SK-N-SH (cell line): ENCODE measurements around the gene RHOG. TPM values are rescaled to one million over a fixed set of nuclear protein-coding genes. Genes with fewer than 3 reads are reported as not detected.
"Not testable (repeated sequence)": the region's sequence is repeated elsewhere in the genome, so short reads cannot be mapped to it uniquely, and the experiment has no call there.

Experiments
- CTCF ChIA-PET: fragments of 300-600, 350-600 bp; formaldehyde crosslinking; extraction: SDS; loops from one replicate; lab custom pipeline; 2021; lab: Yijun Ruan, JAX
- POLR2A ChIA-PET: fragments of 350-600 bp; sonication (Branson Sonifier 250); formaldehyde crosslinking; extraction: SDS; loops from one replicate; lab custom pipeline; 2020; ENCODE audit warnings: antibody characterized with exemption, inconsistent platforms; lab: Yijun Ruan, JAX
- DNase-seq: peaks from one replicate; pipeline ENCODE4 v3.0.0; 2012
- H2AFZ ChIP-seq: fragments of 200-600 bp; sonication (generic); 2 replicates; pipeline ENCODE4 v1.8.1; 2016; ENCODE audit warnings: antibody characterized with exemption, mild to moderate bottlenecking, low read depth
- H3F3A ChIP-seq: fragments of 200-600 bp; sonication (generic); replicated peaks from 2 replicates; pipeline ENCODE3; 2016; ENCODE audit warnings: antibody characterized with exemption, mild to moderate bottlenecking; ENCODE audit not compliant: insufficient read depth
- H3K27ac ChIP-seq, 2 experiments: fragments of 200-500 bp in 1 of 2; fragments of 200-600 bp in 1 of 2; sonication (Bioruptor generic) in 1 of 2; sonication (generic), shearing (Covaris generic) in 1 of 2; 2 replicates each; pipeline versions ENCODE4 v1.5.1 to v1.6.1; 2014 to 2016; ENCODE audit warnings: low read depth in 2 of 2, inconsistent platforms in 1 of 2, low read length in 1 of 2, mild to moderate bottlenecking in 1 of 2, mixed read lengths in 1 of 2
- H3K27me3 ChIP-seq: fragments of 200-600 bp; sonication (generic), shearing (Covaris generic); 2 replicates; pipeline ENCODE4 v1.6.1; 2016; ENCODE audit warnings: mixed run types; ENCODE audit not compliant: insufficient read depth
- H3K36me3 ChIP-seq, 2 experiments: fragments of 200-500 bp in 1 of 2; fragments of 200-600 bp in 1 of 2; sonication (Bioruptor generic) in 1 of 2; sonication (generic) in 1 of 2; replicated peaks in 1 of 2; 2 replicates each; pipeline versions ENCODE3 to v1.5.1; 2014 to 2016; ENCODE audit warnings: low read length in 1 of 2, mild to moderate bottlenecking in 1 of 2; ENCODE audit not compliant: insufficient read depth in 2 of 2, control insufficient read depth in 1 of 2
- H3K4me1 ChIP-seq, 2 experiments: fragments of 200-500 bp in 1 of 2; fragments of 200-600 bp in 1 of 2; sonication (Bioruptor generic) in 1 of 2; sonication (generic), shearing (Covaris generic) in 1 of 2; 2 replicates each; pipeline versions ENCODE4 v1.5.1 to v1.6.1; 2014 to 2016; ENCODE audit warnings: low read depth in 1 of 2, low read length in 1 of 2, mixed run types in 1 of 2; ENCODE audit not compliant: insufficient read depth in 2 of 2, control insufficient read depth in 1 of 2
- H3K4me2 ChIP-seq: fragments of 200-600 bp; sonication (generic), shearing (Covaris generic); 2 replicates; pipeline ENCODE4 v1.6.1; 2017; ENCODE audit warnings: mixed run types
- H3K4me3 ChIP-seq, 2 experiments: fragments of 200-500 bp in 1 of 2; fragments of 200-600 bp in 1 of 2; sonication (Bioruptor generic) in 1 of 2; sonication (generic), shearing (Covaris generic) in 1 of 2; 2 replicates each; pipeline versions ENCODE4 v1.5.1 to v1.8.1; 2014 to 2016; ENCODE audit warnings: low read depth in 2 of 2, inconsistent platforms in 1 of 2, low read length in 1 of 2, mild to moderate bottlenecking in 1 of 2, mixed read lengths in 1 of 2, moderate library complexity in 1 of 2
- H3K79me2 ChIP-seq: fragments of 200-600 bp; sonication (generic); 2 replicates; pipeline ENCODE4 v1.8.1; 2017; ENCODE audit warnings: mild to moderate bottlenecking; ENCODE audit not compliant: insufficient read depth
- H3K9ac ChIP-seq: fragments of 200-600 bp; sonication (generic); 2 replicates; pipeline ENCODE4 v1.6.1; 2017; ENCODE audit warnings: mixed run types
- H3K9me2 ChIP-seq: fragments of 200-600 bp; sonication (generic); 2 replicates; pipeline ENCODE4 v1.6.1; 2017; ENCODE audit warnings: mixed run types
- H3K9me3 ChIP-seq: fragments of 200-600 bp; sonication (generic); 2 replicates; pipeline ENCODE4 v1.6.1; 2017; ENCODE audit warnings: mixed run types, mild to moderate bottlenecking, moderate library complexity
- H4K20me1 ChIP-seq: fragments of 200-600 bp; sonication (generic); 2 replicates; pipeline ENCODE4 v1.6.1; 2017; ENCODE audit warnings: mild to moderate bottlenecking, mixed run types; ENCODE audit not compliant: insufficient read depth
- CHD2 ChIP-seq: fragments of 150-350 bp; IDR thresholded peaks from 2 replicates; pipeline ENCODE4 v1.6.1; 2018; ENCODE audit warnings: low read length; ENCODE audit not compliant: partially characterized antibody
- ELF1 ChIP-seq: IDR thresholded peaks from 2 replicates; pipeline ENCODE4 v1.4.0; 2012
- EP300 ChIP-seq, 2 experiments: IDR thresholded peaks; 2 replicates each; pipeline versions ENCODE4 v1.4.0 to v1.6.1; 2012; ENCODE audit warnings: borderline replicate concordance in 1 of 2, low read depth in 1 of 2, low read length in 1 of 2
- EZH2phosphoT487 ChIP-seq: fragments of 200-600 bp; sonication (generic); IDR thresholded peaks from 2 replicates; pipeline ENCODE4 v1.6.1; 2017; ENCODE audit warnings: low read depth, mixed run types, mild to moderate bottlenecking, antibody characterized with exemption, moderate library complexity, borderline replicate concordance
- FOSL2 ChIP-seq: IDR thresholded peaks from 2 replicates; pipeline ENCODE4 v1.4.0; 2012; ENCODE audit warnings: low read depth, mild to moderate bottlenecking, moderate library complexity, borderline replicate concordance
- FOXJ3 ChIP-seq: sonication (generic); formaldehyde crosslinking; IDR thresholded peaks from 2 replicates; pipeline ENCODE4 v1.5.1; 2020; ENCODE audit warnings: mild to moderate bottlenecking, missing genetic modification reagents
- FOXM1 ChIP-seq: IDR thresholded peaks from 2 replicates; pipeline ENCODE4 v1.4.0; 2012; ENCODE audit warnings: low read depth, mild to moderate bottlenecking
- GABPA ChIP-seq: IDR thresholded peaks from 2 replicates; pipeline ENCODE4 v1.4.0; 2012; ENCODE audit warnings: low read depth, mild to moderate bottlenecking
- NRF1 ChIP-seq: IDR thresholded peaks from 2 replicates; pipeline ENCODE4 v1.6.1; 2012; ENCODE audit warnings: low read depth, mild to moderate bottlenecking, low read length
- POLR2AphosphoS5 ChIP-seq: IDR thresholded peaks from 2 replicates; pipeline ENCODE4 v1.6.1; 2012; ENCODE audit warnings: low read depth, low read length
- SMC3 ChIP-seq: IDR thresholded peaks from 2 replicates; pipeline ENCODE4 v1.6.1; 2012; ENCODE audit warnings: low read depth, low read length, improper control_type of control experiment
- TCF12 ChIP-seq: IDR thresholded peaks from 2 replicates; pipeline ENCODE4 v1.4.0; 2012
- USF2 ChIP-seq: fragments of 150-350 bp; IDR thresholded peaks from 2 replicates; pipeline ENCODE4 v1.6.1; 2017; ENCODE audit warnings: antibody characterized with exemption, low read length, low read depth, borderline replicate concordance
- ZBTB33 ChIP-seq: IDR thresholded peaks from 2 replicates; pipeline ENCODE4 v1.4.0; 2012; ENCODE audit warnings: low read depth, borderline replicate concordance
- WGBS: methylation state at CpG from one replicate; pipeline ENCODE4 v1.1.6; 2017; ENCODE audit warnings: low lambda C conversion rate; 5-methylcytosine and 5-hydroxymethylcytosine counted together
- polyA plus RNA-seq, 3 experiments: library from polyadenylated mRNA; depleted of rRNA; stranded (reverse); fragments of >200 nt; gene quantifications; 2 replicates each; pipeline ENCODE4 v1.2.3, GENCODE V29; 2012
- TF ChIP-seq, protein P1 (sequence below): IDR thresholded peaks from 2 replicates; pipeline ENCODE4 v1.4.0; 2012; ENCODE audit warnings: low read depth

Gene RHOG
- polyA plus RNA-seq, 1 of the 3 experiments (the other 2 are of a cell fraction): 73.7 TPM

GRCh38 chr11:3815845-3816244 is 24.9 kb downstream of the RHOG start (continued):
- no peak for TF ChIP-seq USF2
- TF ChIP-seq, protein P1, sequence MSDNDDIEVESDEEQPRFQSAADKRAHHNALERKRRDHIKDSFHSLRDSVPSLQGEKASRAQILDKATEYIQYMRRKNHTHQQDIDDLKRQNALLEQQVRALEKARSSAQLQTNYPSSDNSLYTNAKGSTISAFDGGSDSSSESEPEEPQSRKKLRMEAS: no peak
- no peak for TF ChIP-seq FOSL2
- no peak for TF ChIP-seq POLR2AphosphoS5
- TF ChIP-seq NRF1: no peak
- no peak for TF ChIP-seq TCF12

DNA sequence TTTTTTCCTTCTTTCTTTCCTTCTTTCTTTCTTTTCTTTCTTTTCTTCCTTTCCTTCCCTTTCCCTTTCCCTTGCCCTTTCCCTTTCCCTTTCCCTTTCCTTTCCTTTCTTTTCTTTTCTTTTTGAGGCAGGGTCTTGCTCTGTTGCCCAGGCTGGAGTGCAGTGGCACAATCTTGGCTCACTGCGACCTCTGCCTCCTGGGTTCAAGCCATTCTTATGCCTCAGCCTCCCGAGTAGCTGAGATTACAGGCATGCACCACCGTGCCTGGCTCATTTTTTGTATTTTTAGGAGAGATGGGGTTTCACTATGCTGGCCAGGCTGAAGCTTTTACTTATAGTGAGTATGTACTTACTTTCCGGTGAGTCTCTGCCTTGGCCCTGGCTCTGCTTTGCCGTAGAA is 25.9 kb downstream of the RHOG start:
- DNase-seq, H3K9me3 ChIP-seq, H3K27me3 ChIP-seq, H3K79me2 ChIP-seq, H3F3A ChIP-seq, H3K4me3 ChIP-seq, H4K20me1 ChIP-seq, POLR2A ChIA-PET, H3K9ac ChIP-seq, H3K36me3 ChIP-seq, H3K9me2 ChIP-seq, H2AFZ ChIP-seq, H3K4me2 ChIP-seq, H3K4me1 ChIP-seq, H3K27ac ChIP-seq: not testable (repeated sequence)
- 93% methylated on average over 5 of the region's 5 CpGs for WGBS
- CTCF ChIA-PET: interaction anchor here (1.1 to 1.4 kb wide), 3 partner anchors 8 to 27 kb away, joined by 3 to 4 read pairs (median 3); no protein-coding TSS in a partner anchor

GRCh38 chr11:3810951-3811350 is 29.8 kb downstream of the RHOG start:
- Histone ChIP-seq H3K36me3 (no peaks in the 10 kb centered on the region), H3K4me2 (no peak overlapping the region), H3K9me3 (no peaks in the 10 kb centered on the region), H3K79me2 (no peaks in the 10 kb centered on the region), H3K9me2 (no peaks in the 10 kb centered on the region), H3K4me3 (no peak overlapping the region), H3K27ac (no peak overlapping the region), H4K20me1 (no peaks in the 10 kb centered on the region), H3K4me1 (peaks cover 3 to 8% of the 10 kb centered on the region in 2 experiments; a peak in 3 of 4 replicates), H3K9ac (no peak overlapping the region), H2AFZ (no peak overlapping the region), H3F3A (no peaks in the 10 kb centered on the region), H3K27me3 (no peaks in the 10 kb centered on the region)
- TF ChIP-seq ZBTB33 (no peak), EZH2phosphoT487 (no peak), FOXJ3 (CRISPR knock-in tag) (no peak), CHD2 (no peak), POLR2AphosphoS5 (no peak), SMC3 (no peak), FOXM1 (no peak), EP300 (IDR thresholded peaks at IDR 0.05; ENCODE audit: borderline replicate concordance in 1 of 2, low read depth in 1 of 2, low read length in 1 of 2) (no peak), ELF1 (no peak), GABPA (no peak)
- TF ChIP-seq, protein P1: no peak
- 100% methylated on average over 4 of the region's 4 CpGs for WGBS
- POLR2A ChIA-PET: interaction anchor here (1.1 to 1.3 kb wide), 2 partner anchors 8 to 29 kb away, joined by 3 to 4 read pairs; no protein-coding TSS in a partner anchor
- CTCF ChIA-PET: interaction anchor here (0.7 to 3.7 kb wide), 2 partner anchors 30 to 262 kb away, joined by 3 to 30 read pairs; partner anchors contain the start of gene RHOG
- no peak for DNase-seq
